ENCODE data around the gene TMEM161A. TPM values are rescaled to one million over a fixed set of nuclear protein-coding genes. Genes with fewer than 3 reads are reported as not detected.

The TMEM161A gene
- 19.5 to 29.5 TPM (median 26.2 TPM) in 5 replicates for total RNA-seq (2022; extraction: Qiagen RNA extraction)

GRCh38 chr19:19138109-19138981 lies at the start of gene TMEM161A:
TSS of gene TMEM161A (minus strand) at chr19:19138478. CDS start at chr19:19138428, 50 bp downstream.

GRCh38 chr19:19170053-19170872 lies 32.0 kb upstream of the TMEM161A start, which contains the start of gene MEF2B:
TSS of gene MEF2B (minus strand) at chr19:19170263. CDS start at chr19:19150735, 19,528 bp downstream.

Other genes with a start within 250 kb of the TMEM161A start
- 4.4 to 6.0 TPM (median 5.6 TPM) in 5 replicates for gene CERS1, start 242.3 kb downstream of the TMEM161A start, total RNA-seq (2022; extraction: Qiagen RNA extraction)
- gene COPE, start 219.1 kb downstream of the TMEM161A start, total RNA-seq (2022; extraction: Qiagen RNA extraction), result 137 to 173 TPM (median 169 TPM) in 5 replicates
- 32.4 to 48.7 TPM (median 44.7 TPM) in 5 replicates for gene DDX49, start 218.8 kb downstream of the TMEM161A start, total RNA-seq (2022; extraction: Qiagen RNA extraction)
- 24.1 to 36.1 TPM (median 32.1 TPM) in 5 replicates for gene HOMER3, start 197.3 kb downstream of the TMEM161A start, total RNA-seq (2022; extraction: Qiagen RNA extraction)
- 23.8 to 34.5 TPM (median 33.0 TPM) in 5 replicates for gene SUGP2, start 105.0 kb downstream of the TMEM161A start, total RNA-seq (2022; extraction: Qiagen RNA extraction)
- gene ARMC6, start 104.9 kb downstream of the TMEM161A start, total RNA-seq (2022; extraction: Qiagen RNA extraction), result 24.2 to 30.9 TPM (median 29.9 TPM) in 5 replicates
- 0.44 to 1.2 TPM (median 0.67 TPM) in 5 replicates for gene SLC25A42, start 74.5 kb downstream of the TMEM161A start, total RNA-seq (2022; extraction: Qiagen RNA extraction)
- 0.70 to 0.95 TPM (median 0.75 TPM) in 4 of 5 replicates, not detected in the other for gene MEF2B, start 31.8 kb upstream of the TMEM161A start, total RNA-seq (2022; extraction: Qiagen RNA extraction)
- gene BORCS8, start 53.7 kb upstream of the TMEM161A start, total RNA-seq (2022; extraction: Qiagen RNA extraction), result 7.7 to 13.5 TPM (median 12.2 TPM) in 5 replicates
- gene RFXANK, start 53.8 kb upstream of the TMEM161A start, total RNA-seq (2022; extraction: Qiagen RNA extraction), result 36.1 to 51.6 TPM (median 47.5 TPM) in 5 replicates
- 29.4 to 33.1 TPM (median 32.3 TPM) in 5 replicates for gene NR2C2AP, start 64.9 kb upstream of the TMEM161A start, total RNA-seq (2022; extraction: Qiagen RNA extraction)
- 0.02 to 0.07 TPM (median 0.05 TPM) in 5 replicates for gene NCAN, start 73.5 kb upstream of the TMEM161A start, total RNA-seq (2022; extraction: Qiagen RNA extraction)
- 0.46 to 0.88 TPM (median 0.50 TPM) in 5 replicates for gene TM6SF2, start 134.8 kb upstream of the TMEM161A start, total RNA-seq (2022; extraction: Qiagen RNA extraction)
- 22.4 to 34.5 TPM (median 25.9 TPM) in 5 replicates for gene SUGP1, start 182.0 kb upstream of the TMEM161A start, total RNA-seq (2022; extraction: Qiagen RNA extraction)
- gene MAU2, start 182.4 kb upstream of the TMEM161A start, total RNA-seq (2022; extraction: Qiagen RNA extraction), result 10.4 to 15.0 TPM (median 13.9 TPM) in 5 replicates